ENCODE data around the gene MARVELD2. TPM values are rescaled to one million over a fixed set of nuclear protein-coding genes. Genes with fewer than 3 reads are reported as not detected.
"Not testable (repeated sequence)": the region's sequence is repeated elsewhere in the genome, so short reads cannot be mapped to it uniquely, and the experiment has no call there.

The MARVELD2 gene
- polyA plus RNA-seq, 1 experiment = 1.0 TPM

GRCh38 chr5:69468631-69469030 lies 53.7 kb downstream of the MARVELD2 start:
- POLR2A ChIA-PET = no interaction called here
- TF ChIP-seq, protein P1, sequence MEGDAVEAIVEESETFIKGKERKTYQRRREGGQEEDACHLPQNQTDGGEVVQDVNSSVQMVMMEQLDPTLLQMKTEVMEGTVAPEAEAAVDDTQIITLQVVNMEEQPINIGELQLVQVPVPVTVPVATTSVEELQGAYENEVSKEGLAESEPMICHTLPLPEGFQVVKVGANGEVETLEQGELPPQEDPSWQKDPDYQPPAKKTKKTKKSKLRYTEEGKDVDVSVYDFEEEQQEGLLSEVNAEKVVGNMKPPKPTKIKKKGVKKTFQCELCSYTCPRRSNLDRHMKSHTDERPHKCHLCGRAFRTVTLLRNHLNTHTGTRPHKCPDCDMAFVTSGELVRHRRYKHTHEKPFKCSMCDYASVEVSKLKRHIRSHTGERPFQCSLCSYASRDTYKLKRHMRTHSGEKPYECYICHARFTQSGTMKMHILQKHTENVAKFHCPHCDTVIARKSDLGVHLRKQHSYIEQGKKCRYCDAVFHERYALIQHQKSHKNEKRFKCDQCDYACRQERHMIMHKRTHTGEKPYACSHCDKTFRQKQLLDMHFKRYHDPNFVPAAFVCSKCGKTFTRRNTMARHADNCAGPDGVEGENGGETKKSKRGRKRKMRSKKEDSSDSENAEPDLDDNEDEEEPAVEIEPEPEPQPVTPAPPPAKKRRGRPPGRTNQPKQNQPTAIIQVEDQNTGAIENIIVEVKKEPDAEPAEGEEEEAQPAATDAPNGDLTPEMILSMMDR (IDR thresholded peaks at IDR 0.05; ENCODE audit: low read depth, low read length) = no peak
- Histone ChIP-seq H3K9me3 (ENCODE audit: control insufficient read depth, insufficient read depth, low read length) (no peaks in the 10 kb centered on the region), H3K27me3 (ENCODE audit: control insufficient read depth, insufficient read depth, low read length) (no peaks in the 10 kb centered on the region), H3K27ac (ENCODE audit: low read depth, low read length) (no peak overlapping the region), H3K4me3 (ENCODE audit: low read depth, low read length) (no peak overlapping the region)
- no peak for DNase-seq (ENCODE audit: low read depth, low spot score)
- CTCF ChIA-PET = no interaction called here

DNA sequence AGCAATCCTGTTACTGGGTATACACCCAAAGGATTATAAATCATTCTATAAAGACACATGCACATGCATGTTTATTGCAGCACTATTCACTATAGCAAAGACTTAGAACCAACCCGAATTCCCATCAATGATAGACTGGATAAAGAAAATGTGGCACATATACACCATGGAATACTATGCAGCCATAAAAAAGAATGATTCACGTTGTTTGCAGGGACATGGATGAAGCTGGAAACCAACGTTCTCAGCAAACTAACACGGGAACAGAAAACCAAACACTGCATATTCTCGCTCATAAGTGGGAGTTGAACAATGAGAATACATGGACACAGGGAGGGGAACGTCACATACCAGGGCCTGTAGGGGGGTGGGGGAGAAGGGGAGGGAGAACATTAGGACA lies 56.6 kb downstream of the MARVELD2 start:
- H3K9me3 ChIP-seq (ENCODE audit: control insufficient read depth, insufficient read depth, low read length); H3K27me3 ChIP-seq (ENCODE audit: control insufficient read depth, insufficient read depth, low read length); DNase-seq (ENCODE audit: low read depth, low spot score); CTCF ChIA-PET; H3K4me3 ChIP-seq (ENCODE audit: low read depth, low read length); POLR2A ChIA-PET; H3K27ac ChIP-seq (ENCODE audit: low read depth, low read length): not testable (repeated sequence)

DNA sequence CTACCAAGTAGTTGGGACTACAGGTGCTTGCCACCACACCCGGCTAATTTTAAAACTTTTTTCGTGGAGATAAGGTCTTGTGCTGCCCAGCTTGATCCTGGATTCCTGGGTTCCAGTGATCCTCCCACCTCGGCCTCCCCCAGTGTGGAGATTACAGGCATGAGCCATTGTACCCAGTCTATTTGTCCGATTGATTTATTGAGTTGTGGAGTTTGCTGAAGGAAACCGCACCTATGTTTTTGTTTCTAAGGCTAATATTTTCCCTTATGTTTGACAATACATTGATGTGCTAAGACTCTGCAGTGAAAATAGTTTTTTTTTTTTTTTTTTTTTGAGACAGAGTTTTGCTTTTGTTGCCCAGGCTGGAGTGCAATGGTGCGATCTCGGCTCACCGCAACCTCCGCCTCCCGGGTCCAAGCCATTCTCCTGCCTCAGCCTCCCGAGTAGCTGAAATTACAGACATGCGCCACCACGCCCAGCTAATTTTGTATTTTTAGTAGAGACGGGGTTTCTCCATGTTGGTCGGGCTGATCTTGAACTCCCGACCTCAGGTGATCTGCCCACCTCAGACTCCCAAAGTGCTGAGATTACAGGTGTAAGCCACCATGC lies 57.7 kb downstream of the MARVELD2 start:
- POLR2A ChIA-PET; H3K4me3 ChIP-seq (ENCODE audit: low read depth, low read length); H3K27me3 ChIP-seq (ENCODE audit: control insufficient read depth, insufficient read depth, low read length); DNase-seq (ENCODE audit: low read depth, low spot score); CTCF ChIA-PET; H3K27ac ChIP-seq (ENCODE audit: low read depth, low read length); H3K9me3 ChIP-seq (ENCODE audit: control insufficient read depth, insufficient read depth, low read length): not testable (repeated sequence)

DNA sequence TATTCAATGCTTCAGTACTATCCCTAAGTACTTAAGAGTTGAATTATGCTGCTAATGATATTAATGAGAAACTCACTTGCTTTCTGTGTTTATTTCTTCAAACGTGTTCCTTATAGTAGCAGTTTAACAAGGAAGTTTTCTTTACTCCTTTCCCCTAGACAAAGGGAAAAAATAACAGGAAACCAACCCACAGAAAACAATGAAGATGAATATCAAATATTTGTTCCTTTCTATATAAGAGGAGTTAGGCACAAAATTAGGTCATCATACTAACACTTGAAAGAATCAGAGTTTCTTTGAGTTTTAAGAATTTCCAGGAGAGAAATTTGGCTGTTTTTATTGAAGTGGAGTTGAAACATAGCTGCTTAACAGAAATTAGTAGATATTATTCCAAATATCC lies 62.3 kb downstream of the MARVELD2 start:
- ChIA-PET CTCF (no interaction called here), POLR2A (no interaction called here)
- Histone ChIP-seq H3K9me3 (ENCODE audit: control insufficient read depth, insufficient read depth, low read length) (no peaks in the 10 kb centered on the region), H3K4me3 (ENCODE audit: low read depth, low read length) (no peak overlapping the region), H3K27me3 (ENCODE audit: control insufficient read depth, insufficient read depth, low read length) (peaks cover 3% of the 10 kb centered on the region), H3K27ac (ENCODE audit: low read depth, low read length) (no peak overlapping the region)
- TF ChIP-seq, protein P1 (IDR thresholded peaks at IDR 0.05; ENCODE audit: low read depth, low read length) = no peak
- no peak for DNase-seq (ENCODE audit: low read depth, low spot score)

GRCh38 chr5:69478296-69478695 lies 63.4 kb downstream of the MARVELD2 start:
- DNase-seq (ENCODE audit: low read depth, low spot score); H3K9me3 ChIP-seq (ENCODE audit: control insufficient read depth, insufficient read depth, low read length); H3K27ac ChIP-seq (ENCODE audit: low read depth, low read length); H3K4me3 ChIP-seq (ENCODE audit: low read depth, low read length); POLR2A ChIA-PET; H3K27me3 ChIP-seq (ENCODE audit: control insufficient read depth, insufficient read depth, low read length): not testable (repeated sequence)
- CTCF ChIA-PET = interaction anchor here (1.3 kb wide), 1 partner anchor 19 kb away, joined by 4 read pairs; no protein-coding TSS in a partner anchor

DNA sequence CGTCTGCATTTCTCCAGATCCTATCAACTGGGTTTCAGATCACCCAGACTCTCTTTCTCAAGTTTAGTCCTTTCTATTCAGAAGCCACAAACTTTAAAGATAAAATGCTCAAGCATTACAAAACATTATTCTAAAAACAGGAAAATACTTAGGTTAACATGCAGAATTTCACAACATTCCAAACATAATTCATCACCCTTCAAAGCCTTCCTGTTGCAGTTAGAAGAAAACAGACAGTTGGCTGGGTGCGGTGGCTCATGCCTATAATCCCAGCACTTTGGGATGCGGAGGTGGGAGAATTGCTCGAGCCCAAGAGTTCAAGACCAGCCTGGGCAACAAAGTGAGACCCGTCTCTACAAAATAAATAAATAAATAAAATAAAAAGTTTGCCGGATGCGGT lies 70.0 kb downstream of the MARVELD2 start:
- CTCF ChIA-PET = interaction anchor here (0.7 kb wide), 1 partner anchor 28 kb away, joined by 3 read pairs; no protein-coding TSS in a partner anchor
- POLR2A ChIA-PET = no interaction called here
- H3K4me3 ChIP-seq (ENCODE audit: low read depth, low read length) = no peak overlapping the region
- no peak overlapping the region for H3K27ac ChIP-seq (ENCODE audit: low read depth, low read length)
- no peak for DNase-seq (ENCODE audit: low read depth, low spot score)
- H3K9me3 ChIP-seq (ENCODE audit: control insufficient read depth, insufficient read depth, low read length) = no peaks in the 10 kb centered on the region
- peaks cover 7% of the 10 kb centered on the region for H3K27me3 ChIP-seq (ENCODE audit: control insufficient read depth, insufficient read depth, low read length)
- TF ChIP-seq, protein P1 (IDR thresholded peaks at IDR 0.05; ENCODE audit: low read depth, low read length) = no peak

All from AG04450 (cell line).